Esophagus muscularis mucosa (tissue), 4 donors: Measurements from ENCODE around the gene FRAS1. TPM values are rescaled to one million over a fixed set of nuclear protein-coding genes. Genes with fewer than 3 reads are reported as not detected.

ENCODE experiments used
- DNase-seq: peaks from one replicate; pipeline ENCODE4 v3.0.0-alpha.2; 2017; ENCODE audit errors: extremely low spot score
- H3K27ac ChIP-seq, 4 donors: fragments of 200-600 bp; sonication (generic); replicated peaks in 1 of 4; 1 replicate in 3 of 4; 2 replicates in 1 of 4; pipeline ENCODE4 v1.5.1; 2016 to 2019; ENCODE audit warnings: mild to moderate bottlenecking in 1 of 4
- H3K27me3 ChIP-seq, 4 donors: fragments of 200-600 bp; sonication (generic); one replicate each; pipeline versions ENCODE4 v1.5.1 to v1.6.0; 2016 to 2019
- H3K36me3 ChIP-seq, 4 donors: fragments of 200-600 bp; sonication (generic); one replicate each; pipeline ENCODE4 v1.5.1; 2016 to 2019
- H3K4me1 ChIP-seq, 4 donors: fragments of 200-600 bp; sonication (generic); one replicate each; pipeline ENCODE4 v1.5.1; 2016 to 2019
- H3K4me3 ChIP-seq, 4 donors: fragments of 200-600 bp; sonication (generic); 1 replicate in 2 of 4; 2 replicates in 2 of 4; pipeline ENCODE4 v1.5.1; 2016 to 2019; ENCODE audit warnings: mild to moderate bottlenecking in 4 of 4, moderate library complexity in 1 of 4
- H3K9me3 ChIP-seq, 4 donors: fragments of 200-600 bp; sonication (generic); 1 replicate in 3 of 4; 2 replicates in 1 of 4; pipeline ENCODE4 v1.5.1; 2016 to 2019
- CTCF ChIP-seq, 3 experiments: fragments of 200-600 bp in 2 of 3; fragments of 450-650 bp in 1 of 3; sonication (generic) in 2 of 3; IDR thresholded peaks; one replicate each; pipeline ENCODE4 v1.5.1; 2017 to 2019; ENCODE audit warnings: antibody characterized with exemption in 3 of 3, mild to moderate bottlenecking in 2 of 3, moderate library complexity in 1 of 3
- EP300 ChIP-seq: sonication (generic); formaldehyde crosslinking; IDR thresholded peaks from one replicate; pipeline ENCODE4 v1.6.1; 2017; ENCODE audit warnings: antibody characterized with exemption
- POLR2A ChIP-seq: fragments of 450-650 bp; IDR thresholded peaks from one replicate; pipeline ENCODE4 v1.6.1; 2017; ENCODE audit warnings: antibody characterized with exemption, moderate library complexity, mild to moderate bottlenecking, low read depth
- POLR2AphosphoS5 ChIP-seq, 2 donors: sonication (generic); formaldehyde crosslinking; IDR thresholded peaks; one replicate each; pipeline ENCODE4 v1.6.1; 2017; ENCODE audit warnings: antibody characterized with exemption in 2 of 2
- WGBS: methylation state at CpG from one replicate; pipeline ENCODE4 v1.1.5; 2018; 5-methylcytosine and 5-hydroxymethylcytosine counted together
- intact Hi-C: fragments of 100-400 bp; cut with DNase I; formaldehyde crosslinking; loops from one replicate; pipeline ENCODE4 v1.15.1; 2023
- total RNA-seq, 4 donors: library from RNA; depleted of rRNA; stranded (reverse); fragments of >200 nt; gene quantifications; one replicate each; pipeline versions ENCODE4 v1.1.0 to v1.2.1, GENCODE V29; 2016

FRAS1 gene
- total RNA-seq, 4 donors from 2014 or later: 5.3 to 8.7 (median 5.7) TPM

GRCh38 chr4:78578674-78579425 is 521.7 kb downstream of the FRAS1 start:
- intact Hi-C loops: no loop called here
- H3K4me3 ChIP-seq: no peak overlapping the region
- TF ChIP-seq CTCF (IDR thresholded peaks at IDR 0.05) (no peak), POLR2A (no peak)
- DNase-seq: no peak
- H3K9me3 ChIP-seq: no peaks in the 10 kb centered on the region
- H3K27ac ChIP-seq: no peak overlapping the region
- WGBS: 98% methylated on average over 3 of the region's 3 CpGs
- no peaks in the 10 kb centered on the region for H3K27me3 ChIP-seq
- H3K4me1 ChIP-seq: no peaks in the 10 kb centered on the region
- H3K36me3 ChIP-seq: peaks cover 7 to 59% (median 47%) of the 10 kb centered on the region in 4 donors

GRCh38 chr4:78581618-78582017 is 524.5 kb downstream of the FRAS1 start:
- no peak overlapping the region for H3K4me3 ChIP-seq
- no peak overlapping the region for H3K27ac ChIP-seq
- H3K27me3 ChIP-seq: no peaks in the 10 kb centered on the region
- peaks cover 10 to 76% (median 51%) of the 10 kb centered on the region in 4 donors for H3K36me3 ChIP-seq
- H3K4me1 ChIP-seq: no peaks in the 10 kb centered on the region
- intact Hi-C loops: no loop called here
- WGBS: 70% methylated on average over 3 of the region's 3 CpGs
- no peaks in the 10 kb centered on the region for H3K9me3 ChIP-seq
- no peak for TF ChIP-seq CTCF (IDR thresholded peaks at IDR 0.05)
- TF ChIP-seq POLR2A: no peak
- no peak for TF ChIP-seq EP300
- no peak for TF ChIP-seq POLR2AphosphoS5 (IDR thresholded peaks at IDR 0.05)
- DNase-seq: no peak

GRCh38 chr4:78584863-78585547 is 527.9 kb downstream of the FRAS1 start:
- Histone ChIP-seq H3K27me3 (no peaks in the 10 kb centered on the region), H3K36me3 (peaks cover 10 to 80% (median 52%) of the 10 kb centered on the region in 4 donors), H3K4me3 (no peak overlapping the region), H3K27ac (no peak overlapping the region), H3K9me3 (no peaks in the 10 kb centered on the region), H3K4me1 (peaks cover 5 to 17% (median 9%) of the 10 kb centered on the region in 4 donors)
- intact Hi-C loops: no loop called here
- TF ChIP-seq EP300 (no peak), POLR2AphosphoS5 (IDR thresholded peaks at IDR 0.05) (no peak), CTCF (IDR thresholded peaks at IDR 0.05) (no peak), POLR2A (no peak)
- DNase-seq: no peak
- WGBS: 96% methylated on average over 4 of the region's 4 CpGs

- Histone ChIP-seq H3K27me3 (no peaks in the 10 kb centered on the region), H3K36me3 (peaks cover 10 to 73% (median 52%) of the 10 kb centered on the region in 4 donors), H3K4me1 (peaks cover 5 to 17% (median 9%) of the 10 kb centered on the region in 4 donors), H3K9me3 (no peaks in the 10 kb centered on the region), H3K27ac (no peak overlapping the region), H3K4me3 (no peak overlapping the region)
- DNase-seq: no peak
- 0% methylated on average over 1 of the region's 1 CpG for WGBS
- TF ChIP-seq POLR2AphosphoS5 (IDR thresholded peaks at IDR 0.05): no peak
- no peak for TF ChIP-seq POLR2A
- no peak for TF ChIP-seq CTCF (IDR thresholded peaks at IDR 0.05)
- no peak for TF ChIP-seq EP300
- intact Hi-C loops: no loop called here
Observed at GRCh38 chr4:78585633-78586032, 528.5 kb downstream of the FRAS1 start.
